ENCODE measurements around the gene CREB3L2.

The CREB3L2 gene

DNA sequence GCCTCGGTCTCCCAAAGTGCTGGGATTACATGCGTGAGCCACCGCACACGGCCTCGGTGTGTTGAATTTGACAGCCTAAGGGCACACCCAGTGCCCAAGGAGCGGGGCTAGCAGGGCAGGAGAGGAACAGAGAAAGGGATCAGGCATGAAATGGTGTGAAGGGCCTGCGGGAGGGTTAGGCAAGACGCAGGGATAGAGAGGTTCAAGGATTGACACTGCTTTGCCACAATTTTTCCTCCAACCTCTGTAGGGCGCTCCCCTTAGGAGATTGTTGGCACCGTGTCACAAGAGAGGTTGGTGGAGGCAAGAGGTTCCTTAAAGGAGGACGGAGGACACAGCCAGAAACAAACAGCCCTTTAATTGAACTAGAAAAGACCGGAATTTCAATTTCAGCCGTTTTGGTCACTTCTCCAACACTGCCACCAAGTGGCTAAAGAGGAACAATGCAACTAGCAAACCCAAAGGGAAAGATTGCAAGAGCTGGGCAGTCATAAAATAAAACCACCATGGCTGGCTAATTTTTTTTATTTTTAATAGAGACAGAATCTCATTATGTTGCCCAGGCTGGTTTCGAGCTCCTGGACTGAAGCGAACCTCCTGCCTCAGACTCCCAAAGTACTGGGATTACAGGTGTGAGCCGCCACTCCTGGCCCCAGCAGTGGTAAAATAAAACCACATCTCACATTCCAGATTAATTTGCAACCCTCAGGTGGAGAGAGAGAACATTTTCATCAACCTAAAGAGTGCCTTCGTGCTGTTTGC, 6.9 kb upstream of the CREB3L2 start:
- DNase-seq = peak; percentile 71 to 80

DNA sequence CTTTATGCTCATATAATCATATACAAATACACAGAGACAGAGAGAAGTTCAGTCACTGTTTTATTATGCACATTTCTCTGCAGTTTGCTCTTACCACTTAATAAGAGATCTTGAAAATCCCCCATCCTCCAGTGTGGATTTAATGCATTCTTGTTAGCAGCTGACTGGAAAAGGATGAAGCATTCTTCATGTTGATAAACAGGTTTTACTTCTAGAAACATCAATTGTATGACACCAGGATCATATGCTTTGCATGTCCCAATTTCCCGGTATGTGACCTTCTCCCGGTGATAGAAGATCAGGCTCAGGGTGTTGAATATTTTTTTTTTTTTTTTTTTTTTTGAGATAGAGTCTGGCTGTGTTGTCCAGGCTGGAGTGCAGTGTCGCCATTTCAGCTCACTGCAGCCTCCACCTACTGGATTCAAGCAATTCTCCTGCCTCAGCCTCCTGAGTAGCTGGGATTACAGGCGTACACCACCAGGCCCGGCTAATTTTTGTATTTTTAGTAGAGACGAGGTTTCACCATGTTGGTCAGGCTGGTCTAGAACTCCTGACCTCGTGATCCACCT, 6.2 kb upstream of the CREB3L2 start:
- DNase-seq = peak in 1 of 2 experiments; percentile 13

DNA sequence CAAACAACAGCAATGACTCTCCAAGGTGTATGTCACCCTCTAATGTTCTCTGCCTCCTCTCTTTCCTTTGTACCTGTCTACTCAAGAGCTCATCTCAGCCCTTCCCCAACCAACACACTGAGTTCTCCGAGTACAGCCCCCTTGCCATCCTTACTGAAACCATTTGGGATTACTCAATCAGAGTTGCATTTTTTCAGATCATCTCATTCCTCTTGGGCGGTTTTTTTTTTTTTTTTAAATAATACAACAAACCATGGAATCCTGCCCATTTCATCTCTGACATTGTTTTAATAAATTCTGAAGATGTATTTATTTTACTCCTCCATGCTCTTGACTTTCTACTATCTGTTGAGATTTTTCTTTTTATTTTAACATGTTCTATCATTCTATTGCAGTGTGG, 4.2 kb upstream of the CREB3L2 start:
- DNase-seq = no peak

DNA sequence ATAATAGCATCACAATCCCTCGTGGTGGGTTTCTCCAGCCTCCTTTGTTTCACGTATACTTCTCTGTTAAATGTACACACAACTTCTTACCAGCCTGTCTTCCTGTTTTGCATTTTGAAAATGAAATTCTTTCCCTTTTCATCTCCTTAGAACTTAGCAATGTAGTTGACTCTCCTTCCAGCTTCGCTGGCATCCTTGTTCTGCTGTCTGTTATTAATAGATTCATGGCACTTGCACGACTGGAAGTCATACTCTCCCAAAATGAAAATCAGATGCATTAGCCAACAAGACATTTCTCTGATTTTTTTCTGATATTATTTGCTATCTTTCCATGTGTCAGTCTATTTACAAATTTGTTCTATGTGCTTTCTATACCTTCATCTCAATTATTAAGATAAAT, 3.0 kb upstream of the CREB3L2 start:
- no peak for DNase-seq

DNA sequence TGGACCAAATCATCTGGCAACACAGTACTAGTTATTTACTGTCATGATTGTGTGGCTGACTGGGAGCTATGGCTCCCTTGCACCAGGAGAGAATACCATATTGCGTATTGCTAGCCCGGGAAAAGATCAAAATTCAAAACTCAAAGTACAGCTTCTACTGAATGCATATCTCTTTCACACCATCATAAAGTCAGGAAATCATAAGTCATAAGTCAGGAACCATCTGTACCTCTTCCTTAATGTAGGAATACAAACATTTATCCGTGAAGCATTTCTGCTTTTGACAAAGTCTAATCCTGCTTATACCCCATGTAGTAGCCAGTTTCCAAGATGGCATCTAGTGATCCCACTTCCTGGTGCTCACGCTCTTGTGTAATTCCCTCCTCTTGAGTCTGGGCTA, 2.2 kb upstream of the CREB3L2 start:
- DNase-seq = no peak

DNA sequence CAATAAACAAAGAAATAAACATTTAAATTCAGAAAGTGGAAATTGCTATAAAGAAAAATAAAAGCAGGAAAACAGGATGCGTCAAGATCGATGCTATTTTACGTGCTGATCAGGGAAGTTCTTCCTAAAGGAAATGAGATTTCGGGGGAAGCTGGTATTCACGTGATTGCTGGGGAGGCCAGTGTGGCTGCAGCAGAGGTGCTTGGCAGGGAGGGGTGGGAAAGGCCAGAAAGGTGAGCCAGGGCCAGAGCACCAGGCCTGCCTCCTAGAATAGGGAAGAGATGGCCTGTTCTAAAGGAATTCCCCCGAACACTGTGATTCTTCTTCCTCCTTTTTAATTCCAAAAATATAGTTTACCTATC, 923 bp upstream of the CREB3L2 start:
- DNase-seq = no peak

DNA sequence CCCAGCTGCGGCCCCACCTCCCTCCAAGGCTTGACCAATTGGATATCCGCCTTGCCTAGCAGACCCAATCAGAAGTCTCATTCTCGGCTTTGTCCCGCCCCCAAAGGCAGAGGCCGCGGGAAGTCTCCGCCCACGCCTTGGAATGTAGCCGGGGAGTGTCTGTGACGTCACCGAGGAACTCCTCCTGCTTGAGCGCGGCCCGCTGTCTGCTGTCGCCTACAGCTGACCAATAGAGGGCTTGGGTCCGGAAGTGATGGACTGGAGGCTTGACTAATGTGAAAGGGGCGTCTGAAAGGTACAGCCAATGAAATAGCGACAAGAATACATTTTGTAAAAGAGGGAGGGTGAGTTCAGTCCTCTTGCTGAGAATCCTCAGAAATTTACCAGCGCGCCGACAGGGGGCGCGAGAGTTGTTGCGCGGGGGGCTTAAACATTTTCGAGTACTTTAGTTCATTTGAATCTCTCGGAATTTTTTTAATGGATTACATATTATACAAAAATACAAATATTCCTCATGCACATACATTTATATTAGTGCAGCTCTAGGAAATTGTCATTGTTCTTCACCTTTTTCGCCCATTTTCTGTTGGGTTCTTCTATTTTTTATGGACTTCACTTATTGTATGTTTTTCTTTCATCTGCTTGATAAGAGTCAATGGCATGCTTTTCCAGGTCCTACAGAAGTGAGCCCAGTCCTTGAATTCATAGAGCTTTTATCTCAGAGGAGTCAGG, 376 bp upstream of the CREB3L2 start:
- DNase-seq = peak; percentile 99 to 100

DNA sequence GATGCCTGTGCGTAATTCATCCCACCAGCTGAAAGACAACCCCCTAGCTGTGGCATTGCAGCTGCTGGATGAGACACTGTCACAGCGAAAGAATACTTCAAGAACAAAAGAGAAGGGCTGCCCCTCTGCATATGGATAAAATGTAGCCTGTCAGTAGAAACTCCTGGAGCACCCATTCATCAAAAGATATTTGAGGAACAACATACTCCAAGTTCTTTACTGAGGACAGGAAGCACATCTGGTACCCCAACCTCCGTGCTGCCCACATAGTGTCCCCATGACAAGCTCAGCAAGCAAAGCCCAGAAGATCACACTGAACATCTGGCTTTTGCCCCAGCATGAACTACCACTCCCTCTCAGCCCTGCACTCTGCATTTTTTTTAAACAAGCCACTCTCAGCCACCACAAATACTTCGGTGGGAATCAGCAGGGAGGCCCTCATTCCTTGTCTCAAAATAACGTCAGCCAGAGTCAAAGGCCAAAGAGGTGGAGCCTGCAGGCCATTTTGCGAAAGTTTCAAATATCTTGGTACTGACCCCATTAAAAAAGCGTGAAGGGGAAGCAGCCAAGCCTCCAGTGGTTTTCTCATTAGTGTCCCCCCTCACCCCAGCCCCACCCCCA, 1.7 kb downstream of the CREB3L2 start:
- DNase-seq = no peak

DNA sequence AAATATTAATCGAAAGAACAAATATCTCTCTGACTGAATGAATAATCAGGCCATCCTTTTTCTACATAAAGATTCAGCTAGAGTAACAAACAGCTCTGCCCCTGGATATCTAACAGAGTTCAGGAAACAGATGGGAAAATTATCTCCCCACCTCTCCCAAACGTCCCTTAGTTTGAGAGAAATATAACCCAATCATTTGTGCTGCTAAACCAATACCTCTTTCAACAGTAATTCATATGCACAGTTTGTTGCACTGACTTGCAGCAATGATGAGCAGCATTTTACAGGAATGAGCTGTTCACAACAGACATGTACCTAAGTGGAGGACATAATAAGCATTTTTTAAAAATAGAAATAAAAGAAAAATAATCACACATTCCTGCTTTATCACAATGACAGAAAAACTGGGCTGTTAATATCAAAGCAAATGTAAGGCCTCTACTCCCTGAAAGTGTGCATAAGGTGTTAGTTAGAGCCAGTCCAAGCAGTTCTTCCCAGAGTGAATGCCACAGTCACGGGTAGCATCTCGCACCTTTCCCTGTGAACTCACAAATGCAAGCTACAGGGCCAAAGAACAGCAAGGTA, 2.3 kb downstream of the CREB3L2 start:
- DNase-seq = peak in 1 of 2 experiments; percentile 27

DNA sequence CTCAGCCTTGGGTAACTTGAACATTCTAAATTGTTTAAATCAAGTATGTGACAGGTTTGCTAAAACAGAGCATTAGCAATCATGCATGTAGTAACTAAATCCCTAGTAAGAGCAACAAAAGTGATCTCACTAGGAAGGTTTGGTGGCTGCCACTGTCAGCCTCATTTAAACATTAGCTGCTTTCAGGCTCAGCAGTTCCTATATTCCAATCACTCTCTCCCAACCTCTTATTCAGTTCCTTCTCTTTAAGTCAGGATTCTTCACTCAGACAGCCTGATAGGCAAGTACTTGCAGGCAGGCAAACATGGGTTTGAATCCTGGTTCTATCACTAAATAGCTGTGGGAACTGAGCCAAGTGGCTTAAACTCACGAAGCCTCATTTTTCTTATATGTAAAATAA, 3.6 kb downstream of the CREB3L2 start:
- no peak for DNase-seq

DNA sequence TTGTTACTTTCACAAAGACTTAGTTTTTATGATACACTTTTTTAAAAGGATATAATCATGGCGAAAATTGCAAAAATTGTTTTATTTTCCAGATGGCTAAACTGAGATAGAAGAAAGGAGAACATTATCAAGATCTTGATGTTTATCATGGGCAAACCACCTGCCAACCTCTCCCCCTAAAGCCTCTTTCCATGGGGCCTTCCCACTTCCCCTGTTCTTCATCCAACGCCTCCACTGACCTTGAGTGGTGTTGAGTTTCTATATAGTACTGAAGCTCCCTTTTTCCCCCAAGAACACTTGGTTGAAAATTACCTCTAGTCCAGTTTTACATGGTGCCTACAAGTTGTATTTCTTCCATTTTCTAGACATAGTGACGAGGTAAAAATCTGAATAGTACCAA, 5.0 kb downstream of the CREB3L2 start:
- DNase-seq = no peak

DNA sequence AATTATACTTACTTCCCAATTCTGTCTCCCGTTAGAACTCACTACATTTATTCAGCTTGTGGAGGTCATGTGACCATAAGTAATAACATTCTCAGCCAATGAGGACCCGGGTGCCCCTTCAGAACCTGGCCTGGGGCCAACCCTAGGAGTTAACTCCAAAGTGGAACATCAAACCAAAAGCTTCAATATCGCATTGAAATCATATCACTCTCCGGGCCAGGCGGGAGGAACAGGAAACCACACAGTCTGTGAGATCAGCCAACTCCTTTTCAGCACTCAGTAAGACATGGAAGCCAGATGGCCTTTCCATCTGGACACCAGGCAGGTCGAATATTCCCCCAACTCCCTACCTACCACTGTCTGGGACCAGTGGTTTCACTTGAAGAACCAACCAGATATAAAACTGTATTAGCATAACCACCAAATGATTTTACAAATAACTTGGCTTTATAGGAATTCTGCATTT, 5.5 kb downstream of the CREB3L2 start:
- DNase-seq = no peak

DNA sequence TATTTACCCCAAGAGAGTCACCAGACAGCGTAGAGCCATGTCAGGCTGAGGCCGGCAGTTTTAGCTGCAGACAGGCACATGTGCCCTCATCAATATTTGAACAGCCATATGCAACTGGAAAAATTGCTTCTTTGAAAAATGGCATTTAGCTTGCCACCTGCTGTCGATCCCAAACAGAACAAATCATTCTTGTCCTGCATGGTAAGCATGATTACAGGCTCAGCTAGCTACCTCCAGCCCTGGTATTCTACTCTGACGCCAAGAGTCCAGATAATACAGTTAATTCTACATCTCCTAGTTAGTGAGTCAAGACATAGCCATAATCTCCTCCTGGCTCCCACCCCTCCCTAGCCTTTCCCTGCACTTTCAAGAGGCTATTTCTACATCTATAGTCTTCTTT, 7.7 kb downstream of the CREB3L2 start:
- DNase-seq = no peak

DNA sequence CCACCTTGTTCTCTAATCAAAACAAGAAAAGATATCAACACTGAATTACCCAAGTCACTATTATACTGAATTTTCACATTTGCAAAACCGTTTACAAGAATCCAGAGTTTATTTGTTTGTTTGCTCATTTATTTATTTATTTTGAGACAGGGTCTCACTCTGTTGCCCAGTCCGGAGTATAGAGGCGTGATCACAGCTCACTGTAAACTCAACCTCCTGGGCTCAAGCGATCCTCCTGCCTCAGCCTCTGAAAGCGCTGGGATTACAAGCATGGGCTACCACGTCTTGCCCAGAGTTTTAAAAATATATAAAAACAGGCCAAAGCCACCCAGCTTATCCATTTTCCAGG, 8.5 kb downstream of the CREB3L2 start:
- DNase-seq = no peak

DNA sequence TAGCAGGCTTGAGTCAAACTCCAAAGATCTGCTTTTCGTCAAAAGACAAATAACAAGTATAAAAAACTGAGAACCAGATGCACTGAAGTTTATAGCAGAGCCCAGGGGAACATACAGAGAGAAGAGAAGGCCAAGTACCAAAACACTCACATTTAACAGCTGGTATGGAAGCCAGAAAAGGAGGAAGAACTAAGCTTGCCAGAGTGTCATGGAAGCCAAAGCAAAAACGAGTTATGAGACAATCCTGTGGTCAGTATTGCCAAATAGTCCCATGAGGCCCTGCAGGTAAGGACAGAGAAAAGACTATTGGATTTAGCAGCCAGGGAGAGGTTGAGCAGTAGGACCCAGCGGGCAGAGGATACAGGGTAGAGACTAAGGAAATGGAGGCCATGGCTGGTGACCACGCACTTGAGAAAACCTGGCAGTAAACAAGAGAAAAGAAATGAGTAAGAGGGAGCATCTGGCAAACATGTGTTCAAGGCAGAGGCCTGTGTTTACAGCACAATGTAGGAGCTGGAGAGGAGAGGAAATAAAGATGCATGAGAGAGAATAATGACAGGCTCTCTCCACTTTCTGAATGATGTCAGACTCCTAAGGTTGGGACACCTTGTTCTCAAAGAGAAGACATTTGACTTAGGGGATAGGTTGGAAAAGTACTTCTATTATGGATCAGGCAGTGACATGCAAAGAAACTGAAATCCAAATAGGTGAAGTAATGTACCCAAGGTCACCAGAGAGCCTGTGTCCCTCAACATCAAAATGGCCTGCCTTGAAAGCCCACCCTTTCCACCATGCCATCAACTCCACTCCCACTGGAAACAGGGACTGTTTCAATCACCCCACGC, 9.1 kb downstream of the CREB3L2 start:
- no peak for DNase-seq

DNA sequence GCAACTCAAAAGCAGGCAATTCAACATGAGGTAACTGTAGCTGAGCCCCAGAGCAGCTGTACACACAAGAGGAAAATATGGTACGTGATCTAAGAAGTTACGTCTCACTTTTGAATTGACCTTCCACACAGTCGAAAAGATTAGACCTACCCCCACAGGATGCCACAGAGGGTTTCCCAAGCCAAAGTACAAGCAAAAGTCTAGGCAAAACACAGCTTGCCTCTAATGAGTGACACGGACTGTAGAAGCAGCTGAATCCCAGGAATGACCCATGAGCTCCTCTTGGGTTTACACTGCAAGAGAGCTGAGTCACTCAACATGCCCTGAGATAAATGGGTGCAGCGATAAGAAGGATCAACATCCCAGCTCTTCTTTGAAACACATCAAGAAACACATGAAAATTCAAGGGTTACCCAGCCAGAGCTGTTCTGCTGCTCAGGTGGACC, 9.8 kb downstream of the CREB3L2 start:
- no peak for DNase-seq

DNA sequence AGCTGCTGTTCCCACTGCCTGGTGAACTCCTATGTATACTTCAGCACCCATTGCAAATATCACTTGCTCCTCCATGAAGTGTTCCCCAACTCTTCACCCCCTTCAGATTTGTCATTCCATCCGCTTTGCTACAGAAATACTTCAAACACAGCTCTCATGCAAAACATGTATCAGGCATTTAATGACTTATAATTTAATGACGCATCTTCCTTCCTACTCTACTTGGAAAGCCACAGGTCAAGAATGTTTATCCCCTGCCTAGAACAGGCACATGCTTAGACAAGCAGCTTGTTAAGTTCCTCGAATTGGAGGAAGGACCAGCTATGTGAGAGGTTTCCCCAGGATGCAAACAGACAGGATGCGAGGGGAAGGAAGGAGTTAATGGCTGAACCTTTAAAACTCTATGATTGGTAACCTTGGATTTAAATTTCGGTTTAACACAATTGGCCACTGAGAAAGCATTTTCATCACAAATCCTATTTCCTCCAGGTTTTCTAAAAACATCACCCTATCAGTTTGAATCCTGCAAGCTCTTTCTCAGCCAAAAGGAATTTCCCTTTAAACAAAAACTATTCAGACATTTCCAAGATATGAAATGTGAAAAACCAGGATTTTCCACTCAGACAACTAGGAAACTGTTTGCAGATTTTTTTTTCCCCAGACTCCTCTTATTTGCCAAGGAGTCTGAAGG, 11.5 kb downstream of the CREB3L2 start:
- no peak for DNase-seq

DNA sequence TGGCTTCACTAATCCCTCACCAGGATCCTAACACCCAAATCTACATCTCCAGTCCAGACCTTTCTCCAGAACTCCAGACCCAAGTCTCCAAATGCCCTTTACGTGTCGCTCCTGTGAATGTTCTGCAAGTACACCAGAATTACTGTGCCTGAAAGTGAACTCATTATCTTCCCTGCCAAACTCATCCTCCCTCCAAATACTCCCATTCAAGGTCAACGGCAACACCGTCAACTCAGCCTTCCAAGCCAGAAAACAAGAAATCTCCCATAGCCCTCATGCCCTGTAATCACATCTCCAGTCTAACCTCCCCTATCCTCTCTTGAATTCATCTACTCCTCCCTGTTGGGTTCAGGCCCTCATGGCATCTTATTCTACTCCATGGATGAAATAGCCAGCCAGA, 12.3 kb downstream of the CREB3L2 start:
- no peak for DNase-seq

DNA sequence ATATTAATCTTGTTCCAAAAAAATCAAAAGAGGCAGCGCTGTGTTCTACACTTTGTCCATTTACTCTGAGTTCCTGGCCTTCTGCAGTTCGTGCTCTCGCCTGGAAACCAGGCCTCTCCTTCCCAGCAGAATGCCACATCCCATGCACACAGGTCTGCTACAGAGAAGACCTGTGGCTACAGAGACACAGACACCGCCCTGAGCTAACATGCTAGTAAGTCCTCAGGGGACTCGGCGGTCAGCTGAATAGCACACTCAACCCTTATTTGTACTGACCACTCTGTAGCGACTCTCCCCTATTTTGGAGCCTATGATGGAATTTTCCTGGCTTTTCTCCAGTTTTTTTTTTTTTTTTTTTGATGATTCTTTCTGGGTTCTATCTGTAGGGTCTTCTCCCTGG, 12.8 kb downstream of the CREB3L2 start:
- no peak for DNase-seq

DNA sequence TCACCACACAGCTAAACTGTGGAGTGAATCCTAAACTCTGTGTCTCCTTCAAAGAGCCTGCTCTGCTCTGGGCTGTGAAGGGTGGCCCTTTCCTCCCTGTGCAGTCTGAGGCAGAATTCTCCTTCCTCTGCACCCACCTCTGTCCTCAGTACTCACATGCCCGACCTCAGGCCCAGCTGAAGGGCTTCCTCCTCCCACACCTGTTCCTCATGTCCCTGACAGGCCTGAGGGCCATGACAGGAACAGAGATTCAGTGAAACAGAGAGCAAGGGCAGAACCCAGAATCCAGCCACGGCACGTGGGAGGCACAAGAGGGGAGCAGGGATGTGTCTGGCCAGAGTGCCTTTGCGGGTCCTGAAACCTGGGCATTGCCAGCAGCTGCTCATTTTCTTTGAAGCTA, 13.9 kb downstream of the CREB3L2 start:
- no peak for DNase-seq

DNA sequence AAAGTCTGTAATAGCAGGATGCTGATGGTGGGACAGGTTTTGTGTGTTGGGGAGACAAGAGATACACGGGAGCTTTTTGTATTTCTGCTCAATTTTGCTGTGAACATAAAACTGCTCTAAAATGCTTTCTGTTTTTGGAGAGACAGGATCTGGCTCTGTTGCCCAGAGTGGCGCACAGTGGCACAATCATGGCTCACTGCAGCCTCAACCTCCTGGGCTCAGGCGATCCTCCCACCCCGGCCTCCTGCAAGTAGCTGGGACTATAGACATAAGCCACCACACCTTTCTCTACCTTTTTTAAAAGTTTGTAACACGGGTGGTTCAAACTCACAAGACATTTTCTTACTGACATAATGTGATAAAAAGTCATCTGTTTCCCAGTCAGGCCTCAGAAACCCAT, 14.3 kb downstream of the CREB3L2 start:
- DNase-seq = no peak

DNA sequence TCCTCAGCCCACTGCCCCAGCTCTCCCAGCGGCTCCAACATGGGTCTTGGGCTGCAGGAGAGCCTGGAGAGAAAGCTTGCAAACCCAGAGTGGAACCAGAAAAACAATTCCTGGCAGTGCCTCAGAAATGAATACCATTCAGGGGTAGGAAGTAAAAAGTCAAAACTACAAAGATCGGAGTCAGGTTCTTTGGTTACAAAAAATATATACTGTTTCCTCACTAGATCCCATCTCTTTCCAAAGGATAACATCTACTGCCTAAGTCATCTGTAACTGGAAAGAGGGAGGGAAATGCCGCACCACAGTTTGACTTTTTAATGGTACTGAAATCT, 14.9 kb downstream of the CREB3L2 start:
- DNase-seq = no peak

Measured in NCI-H526 (cell line).